HG03064 (cell line): ENCODE results near the gene ARHGAP22.

ENCODE experiments used
- ATAC-seq: cut with Tn5 transposase; IDR thresholded peaks from one replicate; pipeline ENCODE4 v1.9.1; 2021; ENCODE audit warnings: low read depth; ENCODE audit not compliant: unreplicated experiment

The ARHGAP22 gene

DNA sequence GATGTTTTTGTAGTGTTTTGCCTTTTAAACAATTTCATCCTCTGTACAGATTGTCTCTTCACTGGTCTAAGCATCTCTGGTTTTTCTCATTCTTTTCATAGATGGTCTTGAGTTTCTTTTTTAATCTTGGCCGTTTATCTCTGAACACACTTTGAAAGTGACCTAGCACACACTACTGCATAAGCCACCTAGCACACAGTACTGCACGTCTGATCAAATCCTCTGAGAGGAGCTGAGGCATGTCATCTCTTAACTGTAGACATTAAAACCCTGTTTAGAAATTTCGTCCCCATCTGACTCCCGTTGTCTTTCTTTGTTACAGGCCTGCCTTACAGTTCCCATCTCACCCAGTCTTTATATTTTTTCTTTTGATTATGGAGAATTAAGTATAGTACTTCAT, 198.2 kb downstream of the ARHGAP22 start:
- ATAC-seq, result no peak

DNA sequence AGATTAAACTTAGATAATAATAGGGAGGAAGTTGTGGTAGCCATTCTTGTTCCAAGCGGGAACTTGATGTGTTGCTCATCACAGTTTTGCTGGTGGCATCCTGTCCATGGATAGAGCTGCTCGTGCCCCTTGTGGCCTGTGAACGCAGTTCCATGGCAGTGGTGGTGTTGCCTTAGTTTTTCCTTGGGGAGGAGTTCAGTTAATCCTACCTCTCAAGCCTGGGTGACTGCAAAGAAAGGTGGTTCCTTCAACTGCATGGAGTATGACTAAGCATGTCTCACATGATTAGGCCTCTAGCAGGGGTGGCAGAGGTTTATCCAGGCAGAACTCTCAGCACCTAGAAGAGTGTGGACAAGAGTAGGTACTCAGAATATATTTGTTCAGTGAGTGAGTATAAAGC, 198.7 kb downstream of the ARHGAP22 start:
- no peak for ATAC-seq

DNA sequence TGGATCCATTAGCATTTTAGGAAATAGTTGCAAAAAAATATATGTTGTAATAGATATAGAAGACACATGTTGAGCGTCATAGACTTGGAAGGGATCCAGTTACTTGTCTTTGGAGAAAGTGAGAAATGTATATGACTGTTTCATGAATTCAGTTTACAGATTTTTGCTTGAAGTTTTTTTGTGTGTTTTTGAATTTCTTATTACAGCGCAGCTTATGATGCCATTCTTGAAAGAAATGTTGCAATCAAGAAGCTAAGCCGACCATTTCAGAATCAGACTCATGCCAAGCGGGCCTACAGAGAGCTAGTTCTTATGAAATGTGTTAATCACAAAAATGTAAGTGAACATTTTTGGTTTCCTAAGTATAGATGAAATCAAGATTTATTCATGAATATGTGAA, 200.2 kb downstream of the ARHGAP22 start:
- no peak for ATAC-seq

DNA sequence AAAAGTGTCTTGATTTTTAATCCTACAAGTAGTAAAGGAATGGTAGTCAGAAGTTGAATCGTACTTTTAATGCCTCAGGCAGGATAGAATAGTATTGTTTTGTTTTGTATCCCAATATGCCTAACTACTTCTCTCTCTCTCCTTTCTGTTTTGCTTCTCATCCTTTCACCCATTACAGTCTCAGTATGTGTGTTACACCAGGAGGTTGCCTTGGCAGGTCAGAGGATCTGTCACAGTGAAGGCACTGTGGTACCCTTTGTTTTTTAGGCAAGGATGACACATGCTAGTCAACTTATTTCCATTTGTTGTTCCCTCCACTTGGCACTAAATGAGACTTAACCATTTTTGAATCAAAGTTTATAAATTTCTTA, 204.0 kb downstream of the ARHGAP22 start:
- ATAC-seq, result no peak

DNA sequence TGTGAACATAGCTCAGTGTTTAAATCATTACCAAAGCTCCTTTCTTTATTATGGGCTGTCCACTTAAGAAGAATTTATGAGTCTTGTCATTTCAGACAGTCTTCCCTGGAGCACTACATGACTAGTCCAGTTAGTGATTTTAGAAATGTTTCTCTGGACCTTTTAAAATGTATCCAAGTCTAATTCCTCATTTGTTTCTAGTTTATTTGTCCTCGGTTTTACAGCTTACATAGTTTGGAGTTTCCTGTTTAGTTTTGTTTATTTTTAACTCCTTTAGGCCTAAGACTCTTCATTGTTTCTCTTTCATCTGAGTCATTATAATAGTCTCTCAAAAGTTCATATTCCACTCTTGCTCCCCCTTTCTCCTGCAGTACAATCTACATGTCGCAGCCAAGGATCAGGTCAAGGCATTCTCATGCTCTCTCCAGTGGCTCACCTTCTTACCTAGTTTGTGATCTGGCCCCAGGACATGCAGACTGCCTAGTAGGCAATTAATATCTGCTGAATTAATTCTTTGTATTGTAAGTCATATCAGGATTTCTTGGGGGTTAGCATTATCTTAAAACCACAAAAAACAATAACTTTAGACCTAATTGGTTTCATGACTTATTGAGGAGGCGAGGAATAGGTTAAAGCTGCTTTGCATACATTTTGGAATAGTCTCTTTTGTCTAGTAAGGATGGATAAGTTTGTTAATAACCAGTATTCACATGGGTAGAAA, 204.6 kb downstream of the ARHGAP22 start:
- ATAC-seq, result no peak

DNA sequence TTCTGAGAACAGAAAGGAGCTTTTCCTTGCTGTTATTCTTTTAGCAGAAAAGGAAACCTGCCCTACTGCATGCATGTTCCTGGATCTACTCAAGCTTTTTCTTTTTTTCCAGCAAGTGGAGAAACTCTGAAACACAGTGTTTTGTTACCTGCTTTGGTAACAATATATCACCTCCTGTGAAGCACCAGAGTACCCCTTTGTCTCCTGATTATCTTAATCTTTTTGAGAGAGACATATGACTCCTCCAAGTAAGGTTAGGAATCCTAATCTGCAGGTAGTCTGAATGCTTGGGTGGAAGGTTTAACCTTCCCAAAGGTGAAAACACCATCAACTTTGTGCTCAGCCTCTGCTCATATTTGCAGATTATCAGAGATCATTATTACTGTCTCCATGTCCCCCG, 205.3 kb downstream of the ARHGAP22 start:
- no peak for ATAC-seq

DNA sequence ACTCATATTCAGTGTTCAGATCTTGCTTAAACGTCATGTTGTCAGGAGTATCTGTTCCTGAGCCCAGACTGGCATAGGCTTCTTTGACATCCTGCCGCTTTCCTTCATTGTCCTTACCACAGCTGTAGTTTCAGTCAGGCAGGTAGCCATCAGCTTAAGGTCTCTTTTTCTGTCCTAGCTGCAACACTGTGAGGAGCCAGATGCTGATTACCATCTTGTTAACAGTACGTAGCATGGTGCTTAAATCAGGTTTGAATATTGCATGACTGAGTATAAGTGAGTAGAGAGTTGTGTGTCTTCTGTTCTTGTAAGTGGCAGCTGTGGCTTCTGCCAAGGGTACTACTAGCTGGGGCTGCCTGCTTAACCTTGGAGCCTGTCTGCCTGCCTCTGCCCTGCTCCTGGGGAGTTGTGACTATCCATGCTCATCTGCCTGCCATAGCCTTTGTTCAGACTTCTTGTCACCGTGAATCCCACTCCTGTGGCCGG, 205.8 kb downstream of the ARHGAP22 start:
- ATAC-seq, result no peak

DNA sequence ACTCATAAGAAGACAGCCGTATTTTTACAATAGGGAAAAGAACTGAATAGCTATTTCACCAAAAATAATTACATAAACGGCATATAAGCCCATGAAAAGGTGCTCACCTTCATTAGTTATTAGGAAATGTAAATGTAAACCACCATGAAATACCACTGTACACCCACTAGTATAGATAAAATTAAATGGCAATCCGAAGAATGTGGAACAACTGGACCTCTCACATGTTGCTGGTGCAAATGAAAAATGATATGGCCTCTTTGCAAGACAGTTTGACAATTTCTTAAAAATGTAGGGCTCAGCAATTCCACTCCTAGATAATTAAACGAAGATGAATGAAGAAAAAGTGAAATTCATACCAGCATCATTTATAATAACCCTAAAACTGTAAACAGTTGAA, 206.6 kb downstream of the ARHGAP22 start:
- ATAC-seq, result no peak
